Naive thymus-derived CD8-positive, alpha-beta T cell (primary cell): ENCODE measurements around the gene MYOD1. TPM values are rescaled to one million over a fixed set of nuclear protein-coding genes. Genes with fewer than 3 reads are reported as not detected.

ENCODE experiments used
- ATAC-seq, 2 donors: fragments of 150-1000 bp; cut with Tn5 transposase in 1 of 2; sonication (Bioruptor Pico), chemical (Tn5 transposase) in 1 of 2; 1 replicate in 1 of 2; 2 replicates in 1 of 2; pipeline ENCODE4 v1.10.0; 2021; ENCODE audit warnings: mild to moderate bottlenecking in 2 of 2, moderate library complexity in 2 of 2
- POLR2A ChIA-PET: fragments of 350-600 bp; sonication (Branson Sonifier 250); formaldehyde crosslinking; loops from one replicate; lab custom pipeline; 2021; ENCODE audit warnings: antibody characterized with exemption; lab: Charles Lee
- DNase-seq, 10 donors: peaks; one replicate each; pipeline versions ENCODE4 v3.0.0 to v3.0.0-alpha.2; 2020 to 2022
- H3K27ac Mint-ChIP-seq, 10 donors: one replicate each; pipeline ENCODE4 v1.8.0; 2020 to 2022; ENCODE audit warnings: mild to moderate bottlenecking in 10 of 10, mixed read lengths in 10 of 10, moderate library complexity in 4 of 10, inconsistent platforms in 1 of 10
- H3K27me3 Mint-ChIP-seq, 5 donors: one replicate each; pipeline ENCODE4 v1.8.0; 2021 to 2022; ENCODE audit warnings: mixed read lengths in 5 of 5
- H3K36me3 Mint-ChIP-seq, 3 donors: one replicate each; pipeline ENCODE4 v1.8.0; 2020 to 2022; ENCODE audit warnings: mixed read lengths in 3 of 3, mild to moderate bottlenecking in 2 of 3, inconsistent platforms in 1 of 3
- H3K4me1 Mint-ChIP-seq, 4 donors: one replicate each; pipeline ENCODE4 v1.8.0; 2021 to 2022; ENCODE audit warnings: mixed read lengths in 4 of 4
- H3K4me3 Mint-ChIP-seq, 10 donors: one replicate each; pipeline ENCODE4 v1.8.0; 2020 to 2022; ENCODE audit warnings: mild to moderate bottlenecking in 10 of 10, mixed read lengths in 10 of 10, moderate library complexity in 6 of 10, inconsistent platforms in 1 of 10
- H3K9me3 Mint-ChIP-seq, 9 donors: one replicate each; pipeline ENCODE4 v1.8.0; 2020 to 2022; ENCODE audit warnings: mixed read lengths in 9 of 9, mild to moderate bottlenecking in 3 of 9, inconsistent platforms in 1 of 9, moderate library complexity in 1 of 9
- polyA plus RNA-seq, 3 donors: library from polyadenylated mRNA; unstranded; fragments of 300-500 nt; fragmentation: Illumina TruSeq; gene quantifications; one replicate each; pipeline ENCODE4 v1.2.3, GENCODE V29; 2021
- total RNA-seq, 8 experiments: library from RNA in 2 of 8; stranded (reverse) in 2 of 8; gene quantifications; one replicate each; pipeline ENCODE4 v1.2.3 and lab custom pipeline; 2021 to 2026

Gene MYOD1
- total and polyA plus RNA-seq, 5 experiments from 2014 or later: not detected

- POLR2A ChIA-PET: no interaction called here
- ATAC-seq: no peak
- H3K4me3 Mint-ChIP-seq: no peak overlapping the region
- H3K27me3 Mint-ChIP-seq: peaks cover 0 to 47% (median 27%) of the 10 kb centered on the region in 5 donors
- no peak overlapping the region for H3K27ac Mint-ChIP-seq
- no peaks in the 10 kb centered on the region for H3K9me3 Mint-ChIP-seq
- no peaks in the 10 kb centered on the region for H3K36me3 Mint-ChIP-seq
- DNase-seq: peak in 1 of 10 donors; percentile 57
- no peaks in the 10 kb centered on the region for H3K4me1 Mint-ChIP-seq
These were observed 29.7 kb downstream of the MYOD1 start for GRCh38 chr11:17748761-17749721.

GRCh38 chr11:17750013-17750800 lies 30.8 kb downstream of the MYOD1 start:
- Mint-ChIP-seq H3K36me3 (no peaks in the 10 kb centered on the region), H3K27ac (no peak overlapping the region), H3K27me3 (peaks cover 4 to 51% (median 25%) of the 10 kb centered on the region in 5 donors), H3K9me3 (no peaks in the 10 kb centered on the region), H3K4me3 (no peak overlapping the region), H3K4me1 (peaks cover 0 to 2% (median 0%) of the 10 kb centered on the region in 4 donors)
- POLR2A ChIA-PET: no interaction called here
- DNase-seq: peak in 1 of 10 donors; percentile 55
- ATAC-seq: no peak

- H3K9me3 Mint-ChIP-seq: no peaks in the 10 kb centered on the region
- DNase-seq (peak in 1 of 10 donors; percentile 30), ATAC-seq (no peak)
- H3K4me3 Mint-ChIP-seq: no peak overlapping the region
- peaks cover 0 to 2% (median 0%) of the 10 kb centered on the region in 4 donors for H3K4me1 Mint-ChIP-seq
- POLR2A ChIA-PET: no interaction called here
- no peaks in the 10 kb centered on the region for H3K36me3 Mint-ChIP-seq
- peaks cover 6 to 51% (median 22%) of the 10 kb centered on the region in 5 donors for H3K27me3 Mint-ChIP-seq
- no peak overlapping the region for H3K27ac Mint-ChIP-seq
These were observed 31.4 kb downstream of the MYOD1 start for GRCh38 chr11:17750801-17751165.

GRCh38 chr11:17751558-17751957 lies 32.2 kb downstream of the MYOD1 start:
- Mint-ChIP-seq H3K4me1 (peaks cover 0 to 2% (median 0%) of the 10 kb centered on the region in 4 donors), H3K9me3 (no peaks in the 10 kb centered on the region)

GRCh38 chr11:17752144-17752543 lies 32.8 kb downstream of the MYOD1 start:
- H3K9me3 Mint-ChIP-seq: no peaks in the 10 kb centered on the region
- no peaks in the 10 kb centered on the region for H3K36me3 Mint-ChIP-seq
- no peak overlapping the region for H3K4me3 Mint-ChIP-seq

More at GRCh38 chr11:17751558-17751957, 32.2 kb downstream of the MYOD1 start:
- H3K27me3 Mint-ChIP-seq: peaks cover 7 to 43% (median 18%) of the 10 kb centered on the region in 5 donors
- ATAC-seq (no peak), DNase-seq (peak in 1 of 10 donors; percentile 16)
- H3K36me3 Mint-ChIP-seq: no peaks in the 10 kb centered on the region
- POLR2A ChIA-PET: no interaction called here
- H3K27ac Mint-ChIP-seq: no peak overlapping the region
- H3K4me3 Mint-ChIP-seq: no peak overlapping the region

GRCh38 chr11:17753153-17753552 lies 33.8 kb downstream of the MYOD1 start:
- H3K36me3 Mint-ChIP-seq: no peaks in the 10 kb centered on the region
- H3K27ac Mint-ChIP-seq: no peak overlapping the region
- DNase-seq: peak in 1 of 10 donors; percentile 44
- no peak for ATAC-seq
- H3K9me3 Mint-ChIP-seq: peaks cover 0 to 1% (median 0%) of the 10 kb centered on the region in 9 donors
- POLR2A ChIA-PET: no interaction called here
- H3K4me1 Mint-ChIP-seq: peaks cover 0 to 2% (median 0%) of the 10 kb centered on the region in 4 donors
- no peak overlapping the region for H3K4me3 Mint-ChIP-seq
- peaks cover 7 to 35% (median 7%) of the 10 kb centered on the region in 5 donors for H3K27me3 Mint-ChIP-seq

More at GRCh38 chr11:17752144-17752543, 32.8 kb downstream of the MYOD1 start:
- POLR2A ChIA-PET: no interaction called here
- no peak for ATAC-seq
- peak in 1 of 10 donors; percentile 28 for DNase-seq
- Mint-ChIP-seq H3K4me1 (peaks cover 0 to 2% (median 0%) of the 10 kb centered on the region in 4 donors), H3K27ac (no peak overlapping the region), H3K27me3 (peaks cover 7 to 40% (median 13%) of the 10 kb centered on the region in 5 donors)

GRCh38 chr11:17753641-17754040 lies 34.3 kb downstream of the MYOD1 start:
- no peak overlapping the region for H3K27ac Mint-ChIP-seq
- peaks cover 6 to 35% (median 7%) of the 10 kb centered on the region in 5 donors for H3K27me3 Mint-ChIP-seq
- POLR2A ChIA-PET: no interaction called here
- peaks cover 0 to 2% (median 0%) of the 10 kb centered on the region in 4 donors for H3K4me1 Mint-ChIP-seq
- H3K9me3 Mint-ChIP-seq: peaks cover 0 to 5% (median 0%) of the 10 kb centered on the region in 9 donors
- DNase-seq (peak in 1 of 10 donors; percentile 10), ATAC-seq (no peak)
- no peaks in the 10 kb centered on the region for H3K36me3 Mint-ChIP-seq
- no peak overlapping the region for H3K4me3 Mint-ChIP-seq

GRCh38 chr11:17755891-17756290 lies 36.5 kb downstream of the MYOD1 start:
- H3K4me3 Mint-ChIP-seq: no peak overlapping the region
- DNase-seq (no peak), ATAC-seq (no peak)
- no peaks in the 10 kb centered on the region for H3K36me3 Mint-ChIP-seq
- peaks cover 0 to 5% (median 0%) of the 10 kb centered on the region in 9 donors for H3K9me3 Mint-ChIP-seq
- H3K4me1 Mint-ChIP-seq: peaks cover 0 to 2% (median 0%) of the 10 kb centered on the region in 4 donors
- peaks cover 6 to 34% (median 7%) of the 10 kb centered on the region in 5 donors for H3K27me3 Mint-ChIP-seq
- no peak overlapping the region for H3K27ac Mint-ChIP-seq
- POLR2A ChIA-PET: no interaction called here

GRCh38 chr11:17760102-17761029 lies 41.0 kb downstream of the MYOD1 start:
- no peak overlapping the region for H3K27ac Mint-ChIP-seq
- no peaks in the 10 kb centered on the region for H3K36me3 Mint-ChIP-seq
- H3K4me3 Mint-ChIP-seq: no peak overlapping the region
- peaks cover 0 to 22% (median 4%) of the 10 kb centered on the region in 5 donors for H3K27me3 Mint-ChIP-seq
- ATAC-seq (no peak), DNase-seq (no peak)
- H3K4me1 Mint-ChIP-seq: no peaks in the 10 kb centered on the region
- H3K9me3 Mint-ChIP-seq: peaks cover 0 to 5% (median 0%) of the 10 kb centered on the region in 9 donors
- POLR2A ChIA-PET: no interaction called here

GRCh38 chr11:17762309-17762974 lies 43.1 kb downstream of the MYOD1 start:
- H3K4me3 Mint-ChIP-seq: no peak overlapping the region
- peaks cover 0 to 9% (median 2%) of the 10 kb centered on the region in 5 donors for H3K27me3 Mint-ChIP-seq
- H3K27ac Mint-ChIP-seq: no peak overlapping the region
- H3K4me1 Mint-ChIP-seq: no peaks in the 10 kb centered on the region
- DNase-seq (no peak), ATAC-seq (no peak)
- H3K9me3 Mint-ChIP-seq: peaks cover 0 to 5% (median 0%) of the 10 kb centered on the region in 9 donors
- POLR2A ChIA-PET: no interaction called here
- no peaks in the 10 kb centered on the region for H3K36me3 Mint-ChIP-seq

GRCh38 chr11:17763244-17763643 lies 43.9 kb downstream of the MYOD1 start:
- Mint-ChIP-seq H3K36me3 (no peaks in the 10 kb centered on the region), H3K4me3 (no peak overlapping the region), H3K27me3 (peaks cover 0 to 9% (median 2%) of the 10 kb centered on the region in 5 donors), H3K4me1 (no peaks in the 10 kb centered on the region), H3K27ac (no peak overlapping the region), H3K9me3 (peaks cover 0 to 2% (median 0%) of the 10 kb centered on the region in 9 donors)
- POLR2A ChIA-PET: no interaction called here
- no peak for ATAC-seq
- DNase-seq: no peak
